GM19463 (cell line): ENCODE results near the gene RGP1.

Experiments
- ATAC-seq: cut with Tn5 transposase; IDR thresholded peaks from one replicate; pipeline ENCODE4 v1.9.1; 2021; ENCODE audit warnings: mild to moderate bottlenecking, moderate library complexity; ENCODE audit not compliant: unreplicated experiment

The RGP1 gene

GRCh38 chr9:35800530-35800929 is 51.4 kb downstream of the RGP1 start:
- no peak for ATAC-seq

- ATAC-seq = no peak
Measured at GRCh38 chr9:35801328-35802128, 52.4 kb downstream of the RGP1 start.

GRCh38 chr9:35806101-35806500 is 57.0 kb downstream of the RGP1 start:
- no peak for ATAC-seq
